K562 (cell line): ENCODE data around the gene WDR55. TPM values are rescaled to one million over a fixed set of nuclear protein-coding genes. Genes with fewer than 3 reads are reported as not detected.

Source experiments
- CREM ChIP-seq: IDR thresholded peaks from 2 replicates; pipeline ENCODE4 v1.6.1; 2014; ENCODE audit warnings: antibody characterized with exemption, low read depth
- DACH1 ChIP-seq: fragments of 450-650 bp; IDR thresholded peaks from 2 replicates; pipeline ENCODE4 v1.6.1; 2018; ENCODE audit not compliant: partially characterized antibody
- EZH2 ChIP-seq: IDR thresholded peaks from 2 replicates; pipeline ENCODE4 v1.6.1; 2012; ENCODE audit warnings: low read depth, mild to moderate bottlenecking, inconsistent platforms, low read length, borderline replicate concordance
- FOXA3 ChIP-seq, 2 experiments: fragments of 450-650 bp in 1 of 2; sonication (generic) in 1 of 2; formaldehyde crosslinking; IDR thresholded peaks in 1 of 2; conservative IDR thresholded peaks in 1 of 2; 2 replicates each; pipeline versions ENCODE4 v1.4.0 to v1.8.0; 2020 to 2022; ENCODE audit warnings: mild to moderate bottlenecking in 2 of 2, missing genetic modification reagents in 1 of 2
- HOMEZ ChIP-seq: fragments of 250-450 bp; sonication (Bioruptor Pico); IDR thresholded peaks from 2 replicates; pipeline ENCODE4 v1.4.0; 2020; ENCODE audit warnings: mild to moderate bottlenecking, moderate library complexity
- KLF13 ChIP-seq: fragments of 450-650 bp; IDR thresholded peaks from 2 replicates; pipeline ENCODE4 v1.6.1; 2016; ENCODE audit warnings: missing genetic modification characterization, low read depth, mild to moderate bottlenecking, missing compliant biosample characterization, moderate library complexity, borderline replicate concordance
- MTF1 ChIP-seq: fragments of 250-450 bp; sonication (Bioruptor Pico); IDR thresholded peaks from 2 replicates; pipeline ENCODE4 v1.9.0; 2021; ENCODE audit warnings: moderate library complexity, mild to moderate bottlenecking, inconsistent platforms, borderline replicate concordance
- MYNN ChIP-seq, 2 experiments: sonication (generic); formaldehyde crosslinking in 1 of 2; IDR thresholded peaks; 2 replicates each; pipeline versions ENCODE4 v1.5.0 to v1.6.1; 2016 to 2020; ENCODE audit warnings: antibody characterized with exemption in 1 of 2, missing genetic modification reagents in 1 of 2
- PBX2 ChIP-seq, 2 experiments: IDR thresholded peaks in 1 of 2; conservative IDR thresholded peaks in 1 of 2; 2 replicates each; pipeline ENCODE4 v1.6.1; 2016; ENCODE audit warnings: low read depth in 2 of 2, mild to moderate bottlenecking in 1 of 2, missing compliant biosample characterization in 1 of 2, missing genetic modification characterization in 1 of 2, moderate library complexity in 1 of 2
- POLR2AphosphoS5 ChIP-seq: IDR thresholded peaks from 2 replicates; pipeline ENCODE4 v1.6.1; 2011; ENCODE audit warnings: mild to moderate bottlenecking, low read depth, low read length, moderate library complexity; ENCODE audit not compliant: control insufficient read depth, insufficient read depth
- RAD21 ChIP-seq, 2 experiments: fragments of 250-450 bp in 1 of 2; fragments of 450-650 bp in 1 of 2; sonication (Bioruptor Pico) in 1 of 2; formaldehyde crosslinking in 1 of 2; IDR thresholded peaks in 1 of 2; conservative IDR thresholded peaks in 1 of 2; 2 replicates each; pipeline versions ENCODE4 v1.4.0 to v1.8.0; 2020 to 2022; ENCODE audit warnings: mild to moderate bottlenecking in 2 of 2, moderate library complexity in 1 of 2
- RB1 ChIP-seq: fragments of 450-650 bp; IDR thresholded peaks from 2 replicates; pipeline ENCODE4 v1.6.1; 2017; ENCODE audit warnings: low read depth, mild to moderate bottlenecking
- RCOR1 ChIP-seq, 2 experiments: IDR thresholded peaks; 2 replicates each; pipeline ENCODE4 v1.6.1; 2012; ENCODE audit warnings: low read depth in 2 of 2, low read length in 2 of 2, borderline replicate concordance in 1 of 2, improper control_type of control experiment in 1 of 2
- RFX1 ChIP-seq: fragments of 450-650 bp; IDR thresholded peaks from 2 replicates; pipeline ENCODE4 v1.6.1; 2016; ENCODE audit warnings: mild to moderate bottlenecking, moderate library complexity
- RNF219 ChIP-seq: fragments of 250-450 bp; sonication (Bioruptor Pico); IDR thresholded peaks from 2 replicates; pipeline ENCODE4 v1.5.0; 2022; ENCODE audit warnings: mild to moderate bottlenecking
- SUPT5H ChIP-seq: fragments of 450-650 bp; IDR thresholded peaks from 2 replicates; pipeline ENCODE4 v1.6.1; 2016
- TBL1XR1 ChIP-seq, 2 experiments: IDR thresholded peaks; 2 replicates each; pipeline ENCODE4 v1.6.1; 2012; ENCODE audit warnings: improper control_type of control experiment in 2 of 2, low read length in 2 of 2, mild to moderate bottlenecking in 1 of 2
- TOE1 ChIP-seq, 2 experiments: fragments of 450-650 bp in 1 of 2; sonication (generic) in 1 of 2; formaldehyde crosslinking in 1 of 2; IDR thresholded peaks; 2 replicates each; pipeline versions ENCODE4 v1.7.1 to v1.8.0; 2016 to 2022; ENCODE audit warnings: borderline replicate concordance in 2 of 2, mild to moderate bottlenecking in 2 of 2, antibody characterized with exemption in 1 of 2, inconsistent platforms in 1 of 2, low read depth in 1 of 2, missing genetic modification reagents in 1 of 2, moderate library complexity in 1 of 2
- ZNF133 ChIP-seq: fragments of 250-450 bp; sonication (Bioruptor Pico); IDR thresholded peaks from 2 replicates; pipeline ENCODE4 v1.4.0; 2020; ENCODE audit warnings: mild to moderate bottlenecking
- ZNF444 ChIP-seq: fragments of 250-450 bp; sonication (Bioruptor Pico); IDR thresholded peaks from 2 replicates; pipeline ENCODE4 v1.4.0; 2020; ENCODE audit warnings: mild to moderate bottlenecking, moderate library complexity
- ZNF766 ChIP-seq: fragments of 200-800 bp; sonication (Bioruptor generic); conservative IDR thresholded peaks from 2 replicates; pipeline ENCODE4 v1.6.1; 2016; ENCODE audit warnings: missing genetic modification characterization, missing compliant biosample characterization
- polyA plus RNA-seq, 8 experiments: library from polyadenylated mRNA; depleted of rRNA in 4 of 8; stranded (reverse) in 5 of 8; unstranded in 3 of 8; fragments of >200 nt; fragmentation: Nextera tagmentation in 2 of 8; fragmentation: Illumina TruSeq in 1 of 8; extraction: Ambion mirVana in 2 of 8; extraction: Trizol in 1 of 8; gene quantifications; 2 replicates each; pipeline versions ENCODE4 v1.2.1 to v1.2.3, GENCODE V29; 2011 to 2014; ENCODE audit warnings: inconsistent platforms in 1 of 8, missing spikeins in 1 of 8
- total RNA-seq, 7 experiments: library from RNA; depleted of rRNA in 6 of 7; stranded (reverse); fragments of >200 nt in 6 of 7; fragmentation: Illumina TruSeq in 2 of 7; extraction: Trizol in 2 of 7; gene quantifications; 2 replicates each; pipeline versions ENCODE4 v1.2.1 to v1.2.3, GENCODE V29; 2011 to 2021; ENCODE audit warnings: low replicate concordance in 1 of 7

WDR55 gene
- total and polyA plus RNA-seq, 9 of the 15 experiments (the other 6 are each of a cell fraction or from before 2014, with no cell fraction given) = 5.2 to 45.0 (median 29.3) TPM

GRCh38 chr5:140678993-140679392 is 14.3 kb downstream of the WDR55 start (continued):
- TF ChIP-seq PBX2 (CRISPR knock-in tag; IDR thresholded peaks at IDR 0.05; ENCODE audit: low read depth) (peak; percentile 73), PBX2 (tag; conservative IDR thresholded peaks at IDR 0.05; ENCODE audit: low read depth) (peak; percentile 90), TBL1XR1 (IDR thresholded peaks at IDR 0.05; ENCODE audit: low read length in 2 of 2) (0 out of 4 replicates have a peak, but pooled peaks of 1 of the 2 experiments have one; percentile 27), ZNF133 (no peak), HOMEZ (no peak), KLF13 (no peak), ZNF444 (CRISPR knock-in tag) (no peak), MTF1 (no peak), CREM (peak; percentile 15; the same call in 1 of the 2 replicates), RB1 (no peak), TOE1 (IDR thresholded peaks at IDR 0.05; ENCODE audit: borderline replicate concordance) (no peak), TOE1 (CRISPR knock-in tag; IDR thresholded peaks at IDR 0.05; ENCODE audit: borderline replicate concordance, low read depth) (no peak), RNF219 (CRISPR knock-in tag) (no peak), RCOR1 (IDR thresholded peaks at IDR 0.05; ENCODE audit: borderline replicate concordance in 1 of 2, low read depth in 2 of 2, low read length in 2 of 2) (0 out of 4 replicates have a peak, but pooled peaks of 1 of the 2 experiments have one; percentile 19), SUPT5H (no peak), RAD21 (CRISPR knock-in tag; conservative IDR thresholded peaks at IDR 0.05 in 1 of 2, IDR thresholded peaks at IDR 0.05 in 1 of 2) (peak in 1 of 2 experiments; percentile 16; a peak in 1 of 4 replicates), FOXA3 (CRISPR knock-in tag; conservative IDR thresholded peaks at IDR 0.05 in 1 of 2, IDR thresholded peaks at IDR 0.05 in 1 of 2) (no peak), MYNN (IDR thresholded peaks at IDR 0.05) (peak; percentile 61; the same call in 1 of the 2 replicates), MYNN (CRISPR knock-in tag; IDR thresholded peaks at IDR 0.05) (no peak), POLR2AphosphoS5 (peak; percentile 80), EZH2 (no peak), DACH1 (peak; percentile 54), ZNF766 (CRISPR knock-in tag) (no peak), RFX1 (no peak)
